Measurements from ENCODE around the gene FCN3.

GRCh38 chr1:27414091-27414490 lies 39.5 kb upstream of the FCN3 start:
- no peak for TF ChIP-seq CTCF (IDR thresholded peaks at IDR 0.05)
- no peak for TF ChIP-seq ZC3H11A (IDR thresholded peaks at IDR 0.05)
- TF ChIP-seq REST (IDR thresholded peaks at IDR 0.05), result no peak
- TF ChIP-seq HMGXB4 (CRISPR knock-in tag; IDR thresholded peaks at IDR 0.05; ENCODE audit: borderline replicate concordance), result no peak
- no peak for TF ChIP-seq JUN (IDR thresholded peaks at IDR 0.05)

Measured in A549 (cell line).